Left lung (tissue), 10 donors: ENCODE measurements around the gene MGAT4A. TPM values are rescaled to one million over a fixed set of nuclear protein-coding genes. Genes with fewer than 3 reads are reported as not detected.

Source experiments
- ATAC-seq: fragments of 200-7000 bp; cut with Tn5 transposase; one replicate; pipeline ENCODE4 v1.9.1; 2020; ENCODE audit warnings: moderate library complexity
- DNase-seq, 4 donors: peaks; one replicate each; pipeline ENCODE4 v3.0.0-alpha.2; 2013 to 2020
- H3K27ac ChIP-seq, 2 donors: fragments of 200-600 bp; sonication (generic) in 1 of 2; one replicate each; pipeline versions ENCODE4 v1.5.0 to v1.8.0; 2020 to 2021
- H3K27me3 ChIP-seq, 2 donors: fragments of 200-600 bp; sonication (generic) in 1 of 2; one replicate each; pipeline versions ENCODE4 v1.5.0 to v1.8.0; 2020 to 2021
- H3K36me3 ChIP-seq, 2 donors: fragments of 200-600 bp; sonication (generic) in 1 of 2; one replicate each; pipeline versions ENCODE4 v1.5.0 to v1.8.0; 2020 to 2021
- H3K4me1 ChIP-seq, 2 donors: fragments of 200-600 bp; one replicate each; pipeline ENCODE4 v1.8.0; 2021
- H3K4me3 ChIP-seq, 2 donors: fragments of 200-600 bp; sonication (generic) in 1 of 2; one replicate each; pipeline versions ENCODE4 v1.5.0 to v1.8.0; 2020 to 2021; ENCODE audit warnings: mild to moderate bottlenecking in 1 of 2
- H3K9me3 ChIP-seq, 2 donors: fragments of 200-600 bp; sonication (generic) in 1 of 2; one replicate each; pipeline versions ENCODE4 v1.5.0 to v1.8.0; 2020 to 2021
- CTCF ChIP-seq, 2 donors: fragments of 200-600 bp; sonication (generic) in 1 of 2; IDR thresholded peaks; one replicate each; pipeline versions ENCODE4 v1.5.0 to v1.8.0; 2021; ENCODE audit warnings: antibody characterized with exemption in 2 of 2
- intact Hi-C, 2 donors: fragments of 100-400 bp; cut with DNase I; formaldehyde crosslinking; loops; one replicate each; pipeline versions ENCODE4 v1.11.2 to v1.14.2; 2022
- polyA plus RNA-seq, 6 donors: library from polyadenylated mRNA; unstranded; fragments of 120-200 nt; gene quantifications; one replicate each; pipeline ENCODE4 v1.2.1, GENCODE V29; 2013; ENCODE audit not compliant: insufficient read length in 6 of 6
- total RNA-seq, 2 donors: library from RNA; stranded (reverse); fragmentation: NEBNext Ultra II Directional; extraction: Animal tissue kit (Norgen Biotek cat#: 25700); gene quantifications; one replicate each; pipeline ENCODE4 v1.2.1, GENCODE V29; 2021
- donor health status: DM: no; HTN: yes; CAD: no.
- donor health status: DM: no; HTN: no; CAD: no.

The MGAT4A gene
- total and polyA plus RNA-seq, 8 donors = 15.4 to 79.8 (median 19.0) TPM

- H3K4me1 ChIP-seq = peaks cover 27 to 56% of the 10 kb centered on the region in 2 donors
- H3K36me3 ChIP-seq = no peaks in the 10 kb centered on the region
- ATAC-seq = peak; percentile 47
- intact Hi-C loops = no loop called here
- no peaks in the 10 kb centered on the region for H3K27me3 ChIP-seq
- no peaks in the 10 kb centered on the region for H3K9me3 ChIP-seq
- DNase-seq = no peak
- no peak overlapping the region for H3K4me3 ChIP-seq
- TF ChIP-seq CTCF (IDR thresholded peaks at IDR 0.05) = no peak
- no peak overlapping the region for H3K27ac ChIP-seq
Measured at GRCh38 chr2:98704499-98705332, 26.2 kb downstream of the MGAT4A start.

- ATAC-seq (no peak), DNase-seq (no peak)
- peaks cover 27 to 47% of the 10 kb centered on the region in 2 donors for H3K4me1 ChIP-seq
- intact Hi-C loops = no loop called here
- no peaks in the 10 kb centered on the region for H3K27me3 ChIP-seq
- H3K36me3 ChIP-seq = no peaks in the 10 kb centered on the region
- no peak overlapping the region for H3K4me3 ChIP-seq
- no peak for TF ChIP-seq CTCF (IDR thresholded peaks at IDR 0.05)
- no peaks in the 10 kb centered on the region for H3K9me3 ChIP-seq
- H3K27ac ChIP-seq = peak overlapping the region in 1 of 2 donors; percentile 6
Measured at GRCh38 chr2:98703738-98704137, 27.2 kb downstream of the MGAT4A start.

GRCh38 chr2:98702858-98703620 is 27.9 kb downstream of the MGAT4A start:
- peak overlapping the region in 1 of 2 donors; percentile 6 for H3K27ac ChIP-seq
- DNase-seq (peak in 2 of 4 donors; percentile 63 to 78), ATAC-seq (no peak)
- no peaks in the 10 kb centered on the region for H3K9me3 ChIP-seq
- H3K4me3 ChIP-seq = no peak overlapping the region
- TF ChIP-seq CTCF (IDR thresholded peaks at IDR 0.05) = no peak
- no peaks in the 10 kb centered on the region for H3K36me3 ChIP-seq
- peaks cover 27 to 46% of the 10 kb centered on the region in 2 donors for H3K4me1 ChIP-seq
- intact Hi-C loops = no loop called here
- no peaks in the 10 kb centered on the region for H3K27me3 ChIP-seq

DNA sequence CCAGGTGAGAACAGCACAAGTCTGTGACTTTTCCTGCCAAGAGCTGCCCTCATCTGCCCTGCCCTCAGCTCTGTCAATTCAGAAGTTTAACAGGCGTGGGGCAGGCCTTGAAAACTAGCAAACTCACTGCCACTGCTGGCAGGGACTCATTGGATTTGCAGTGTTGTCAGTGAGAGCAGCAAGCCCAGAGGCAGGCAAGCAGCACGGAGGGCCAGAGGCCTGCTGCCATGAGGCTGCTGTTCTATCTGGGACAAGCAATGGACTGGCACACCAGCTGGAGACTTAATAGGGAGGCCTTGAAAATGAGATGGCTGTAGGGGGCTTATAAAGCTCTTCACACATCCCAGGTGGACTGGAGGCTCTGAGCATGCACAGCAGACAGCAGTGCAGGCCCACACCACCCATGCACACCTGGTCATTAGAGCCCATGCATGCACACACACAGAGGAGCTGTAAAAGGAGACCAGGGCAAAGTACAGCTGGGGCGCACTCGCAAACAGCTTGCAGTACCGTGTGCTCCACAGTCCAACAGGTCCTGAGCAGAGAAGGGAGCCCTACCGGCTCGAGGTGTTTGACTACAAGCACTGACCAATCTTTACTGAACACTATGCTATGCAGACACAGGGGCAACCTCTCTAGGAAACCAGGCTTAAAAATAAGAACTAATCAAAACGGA is 28.7 kb downstream of the MGAT4A start:
- Histone ChIP-seq H3K4me3 (no peak overlapping the region), H3K27me3 (no peaks in the 10 kb centered on the region)
- intact Hi-C loops = no loop called here

More for the DNA sequence above, 28.7 kb downstream of the MGAT4A start:
- peaks cover 27 to 51% of the 10 kb centered on the region in 2 donors for H3K4me1 ChIP-seq
- H3K27ac ChIP-seq = peak overlapping the region in 1 of 2 donors; percentile 6
- ATAC-seq (peak; percentile 74), DNase-seq (no peak)
- no peaks in the 10 kb centered on the region for H3K36me3 ChIP-seq
- H3K9me3 ChIP-seq = no peaks in the 10 kb centered on the region
- TF ChIP-seq CTCF (IDR thresholded peaks at IDR 0.05) = no peak
